Measurements from ENCODE around the gene TBCA.

GRCh38 chr5:77724934-77725333, 51.2 kb downstream of the TBCA start:
- TF ChIP-seq EZH2 (IDR thresholded peaks at IDR 0.05) (no peak), POLR2AphosphoS5 (IDR thresholded peaks at IDR 0.05; ENCODE audit: borderline replicate concordance, low read depth, low read length) (no peak)
